ENCODE results near the gene CACTIN.
A peak's percentile ranks its signal among the peaks of the same experiment; 100 is the strongest.
"Not testable (repeated sequence)": the region's sequence is repeated elsewhere in the genome, so short reads cannot be mapped to it uniquely, and the experiment has no call there.

The CACTIN gene

GRCh38 chr19:3573858-3574637 lies 52.5 kb downstream of the CACTIN start:
- H3K9ac ChIP-seq (ENCODE audit: low read depth, low read length): no peak overlapping the region
- peaks cover 3% of the 10 kb centered on the region for H3K36me3 ChIP-seq (ENCODE audit: control insufficient read depth, insufficient read depth, low read length)
- H3K4me3 ChIP-seq (ENCODE audit: low read depth, low read length): peak overlapping the region; percentile 82
- H3K9me3 ChIP-seq (ENCODE audit: control insufficient read depth, insufficient read depth, low read length): no peaks in the 10 kb centered on the region
- H3K27me3 ChIP-seq (ENCODE audit: control insufficient read depth, insufficient read depth, low read length): no peaks in the 10 kb centered on the region
- H3K4me1 ChIP-seq (ENCODE audit: control insufficient read depth, insufficient read depth, low read length): no peaks in the 10 kb centered on the region

- Histone ChIP-seq H3K9ac (ENCODE audit: low read depth, low read length) (peak overlapping the region; percentile 37), H3K27me3 (ENCODE audit: control insufficient read depth, insufficient read depth, low read length) (no peaks in the 10 kb centered on the region), H3K4me1 (ENCODE audit: control insufficient read depth, insufficient read depth, low read length) (no peaks in the 10 kb centered on the region), H3K9me3 (ENCODE audit: control insufficient read depth, insufficient read depth, low read length) (no peaks in the 10 kb centered on the region), H3K4me3 (ENCODE audit: low read depth, low read length) (peak overlapping the region; percentile 82), H3K36me3 (ENCODE audit: control insufficient read depth, insufficient read depth, low read length) (peaks cover 3% of the 10 kb centered on the region)
These were observed 53.3 kb downstream of the CACTIN start for GRCh38 chr19:3573162-3573857.

- peak within 1 kb of the TSS; percentile 82 for H3K4me3 ChIP-seq (ENCODE audit: low read depth, low read length)
- H3K4me1 ChIP-seq (ENCODE audit: control insufficient read depth, insufficient read depth, low read length): no peaks in the 10 kb centered on the region
- H3K9ac ChIP-seq (ENCODE audit: low read depth, low read length): peak within 1 kb of the TSS; percentile 37
- no peaks in the 10 kb centered on the region for H3K9me3 ChIP-seq (ENCODE audit: control insufficient read depth, insufficient read depth, low read length)
- no peaks in the 10 kb centered on the region for H3K27me3 ChIP-seq (ENCODE audit: control insufficient read depth, insufficient read depth, low read length)
- H3K36me3 ChIP-seq (ENCODE audit: control insufficient read depth, insufficient read depth, low read length): peaks cover 3% of the 10 kb centered on the region
These were observed 53.8 kb downstream of the CACTIN start, which contains the start of gene HMG20B for GRCh38 chr19:3572855-3573161. Gene HMG20B (plus strand): TSS chr19:3572944. CDS start chr19:3573310, 366 bp downstream.

DNA sequence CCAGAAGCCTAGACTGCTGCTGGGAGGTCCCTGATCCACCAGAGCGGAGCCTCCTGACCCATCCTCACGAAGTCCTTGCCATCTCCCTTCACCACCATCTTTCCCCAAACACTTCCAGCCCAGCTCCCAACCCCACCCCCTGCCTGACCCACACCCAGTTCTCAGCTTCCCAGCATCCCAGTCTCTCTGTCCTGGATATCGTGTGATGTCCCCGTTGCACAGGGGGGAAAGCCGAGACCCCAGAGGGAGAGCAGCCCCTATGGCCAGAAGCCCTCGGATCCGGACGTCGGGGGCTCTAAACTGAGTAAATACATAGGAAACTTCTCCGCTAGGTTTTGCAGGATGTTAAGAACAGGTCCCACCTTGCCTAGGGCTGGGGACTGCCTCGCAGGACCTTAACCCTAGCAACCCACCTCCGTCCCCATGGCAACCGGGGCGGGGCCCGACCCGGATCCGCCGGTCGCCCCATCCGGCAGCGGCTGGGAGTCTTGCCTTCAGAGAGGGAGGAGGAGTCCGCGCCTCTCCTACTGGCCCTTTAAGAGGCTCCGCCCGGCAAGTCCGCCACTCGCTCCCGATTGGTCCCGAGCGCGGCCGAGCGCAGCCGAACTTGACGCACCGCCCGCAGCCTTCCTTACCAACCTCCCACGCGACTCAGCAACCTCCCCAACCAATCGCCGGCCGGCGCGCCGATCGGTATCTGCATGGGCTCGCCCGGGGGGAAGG lies 54.3 kb downstream of the CACTIN start:
- H3K9ac ChIP-seq (ENCODE audit: low read depth, low read length): no peak overlapping the region

GRCh38 chr19:3570606-3571011 lies 56.0 kb downstream of the CACTIN start:
- H3K27me3 ChIP-seq (ENCODE audit: control insufficient read depth, insufficient read depth, low read length): no peaks in the 10 kb centered on the region
- H3K9me3 ChIP-seq (ENCODE audit: control insufficient read depth, insufficient read depth, low read length): no peaks in the 10 kb centered on the region
- no peaks in the 10 kb centered on the region for H3K4me1 ChIP-seq (ENCODE audit: control insufficient read depth, insufficient read depth, low read length)
- no peak overlapping the region for H3K4me3 ChIP-seq (ENCODE audit: low read depth, low read length)
- no peak overlapping the region for H3K9ac ChIP-seq (ENCODE audit: low read depth, low read length)
- H3K36me3 ChIP-seq (ENCODE audit: control insufficient read depth, insufficient read depth, low read length): peaks cover 3% of the 10 kb centered on the region

More for the DNA sequence above, 54.3 kb downstream of the CACTIN start:
- H3K4me1 ChIP-seq (ENCODE audit: control insufficient read depth, insufficient read depth, low read length): no peaks in the 10 kb centered on the region
- no peaks in the 10 kb centered on the region for H3K9me3 ChIP-seq (ENCODE audit: control insufficient read depth, insufficient read depth, low read length)
- peaks cover 3% of the 10 kb centered on the region for H3K36me3 ChIP-seq (ENCODE audit: control insufficient read depth, insufficient read depth, low read length)
- no peaks in the 10 kb centered on the region for H3K27me3 ChIP-seq (ENCODE audit: control insufficient read depth, insufficient read depth, low read length)
- peak overlapping the region; percentile 39 for H3K4me3 ChIP-seq (ENCODE audit: low read depth, low read length)

DNA sequence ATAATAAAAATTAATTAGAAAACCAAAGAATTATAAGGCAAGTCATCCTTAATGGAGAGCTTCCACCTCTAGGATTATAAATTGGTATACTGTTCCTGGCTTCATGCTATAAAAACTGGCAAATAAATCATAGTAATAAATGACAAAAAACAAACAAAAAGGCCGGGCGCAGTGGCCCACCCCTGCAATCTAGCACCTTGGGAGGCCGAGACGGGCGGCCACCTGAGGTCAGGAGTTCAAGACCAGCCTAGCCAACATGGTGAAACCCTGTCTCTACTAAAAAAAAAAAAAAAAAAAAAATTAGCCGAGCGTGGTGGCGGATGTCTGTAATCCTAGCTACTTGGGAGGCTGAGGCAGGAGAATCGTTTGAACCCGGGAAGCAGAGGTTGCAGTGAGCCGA lies 56.5 kb downstream of the CACTIN start:
- H3K4me1 ChIP-seq (ENCODE audit: control insufficient read depth, insufficient read depth, low read length); H3K9ac ChIP-seq (ENCODE audit: low read depth, low read length); H3K9me3 ChIP-seq (ENCODE audit: control insufficient read depth, insufficient read depth, low read length); H3K27me3 ChIP-seq (ENCODE audit: control insufficient read depth, insufficient read depth, low read length); H3K4me3 ChIP-seq (ENCODE audit: low read depth, low read length); H3K36me3 ChIP-seq (ENCODE audit: control insufficient read depth, insufficient read depth, low read length): not testable (repeated sequence)

DNA sequence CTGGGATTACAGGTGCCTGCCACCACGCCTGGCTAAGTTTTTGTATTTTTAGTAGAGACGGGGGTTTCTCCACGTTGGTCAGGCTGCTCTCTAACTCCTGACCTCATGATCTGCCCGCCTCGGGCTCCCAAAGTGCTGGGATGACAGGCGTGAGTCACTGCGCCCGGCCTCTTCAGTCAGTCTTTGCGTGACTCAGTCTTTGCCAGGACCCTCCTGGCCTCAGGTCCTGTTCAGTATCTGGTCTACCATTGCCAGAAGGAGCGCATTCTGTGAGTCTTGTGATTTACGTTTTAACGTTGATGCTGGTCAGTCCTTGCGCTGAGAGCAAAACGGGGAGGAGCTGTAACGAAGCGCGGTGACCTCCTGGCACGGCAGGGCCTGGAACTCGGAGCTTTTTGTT lies 61.5 kb downstream of the CACTIN start:
- Histone ChIP-seq H3K27me3 (ENCODE audit: control insufficient read depth, insufficient read depth, low read length) (no peaks in the 10 kb centered on the region), H3K9me3 (ENCODE audit: control insufficient read depth, insufficient read depth, low read length) (no peaks in the 10 kb centered on the region), H3K4me1 (ENCODE audit: control insufficient read depth, insufficient read depth, low read length) (no peaks in the 10 kb centered on the region), H3K9ac (ENCODE audit: low read depth, low read length) (no peak overlapping the region), H3K4me3 (ENCODE audit: low read depth, low read length) (no peak overlapping the region), H3K36me3 (ENCODE audit: control insufficient read depth, insufficient read depth, low read length) (no peaks in the 10 kb centered on the region)

- H3K36me3 ChIP-seq (ENCODE audit: control insufficient read depth, insufficient read depth, low read length): no peaks in the 10 kb centered on the region
- H3K4me1 ChIP-seq (ENCODE audit: control insufficient read depth, insufficient read depth, low read length): no peaks in the 10 kb centered on the region
- no peaks in the 10 kb centered on the region for H3K27me3 ChIP-seq (ENCODE audit: control insufficient read depth, insufficient read depth, low read length)
- H3K4me3 ChIP-seq (ENCODE audit: low read depth, low read length): no peak overlapping the region
- no peak overlapping the region for H3K9ac ChIP-seq (ENCODE audit: low read depth, low read length)
- H3K9me3 ChIP-seq (ENCODE audit: control insufficient read depth, insufficient read depth, low read length): no peaks in the 10 kb centered on the region
These were observed 62.7 kb downstream of the CACTIN start for GRCh38 chr19:3563709-3564524.

Measured in iPS-15b (cell line).